Measurements from ENCODE around the gene PTGES3L. TPM values are rescaled to one million over a fixed set of nuclear protein-coding genes. Genes with fewer than 3 reads are reported as not detected.
"Not testable (repeated sequence)": the region's sequence is repeated elsewhere in the genome, so short reads cannot be mapped to it uniquely, and the experiment has no call there.

The PTGES3L gene
- polyA plus RNA-seq, 1 donor from 2014 or later = 7.8 TPM

- not testable (repeated sequence) for H3K9me2 ChIP-seq (ENCODE audit: insufficient read depth, low read length); H3K9me3 ChIP-seq (ENCODE audit: low read length); H3K4me2 ChIP-seq (ENCODE audit: low read length); H3K36me3 ChIP-seq (ENCODE audit: insufficient read depth, low read length); H2AFZ ChIP-seq (ENCODE audit: low read depth, low read length); H3K4me3 ChIP-seq (ENCODE audit: low read length); H3F3A ChIP-seq (ENCODE audit: insufficient read depth, low read length, poor library complexity, severe bottlenecking); H3K79me2 ChIP-seq (replicated peaks; ENCODE audit: insufficient read depth, low read length); H3K27ac ChIP-seq (ENCODE audit: low read length); H3K9ac ChIP-seq (ENCODE audit: low read length); H3K27me3 ChIP-seq (ENCODE audit: insufficient read depth, low read depth, low read length); H4K20me1 ChIP-seq (ENCODE audit: insufficient read depth)
Observed at GRCh38 chr17:42973323-42973722, 6.6 kb downstream of the PTGES3L start.

DNA sequence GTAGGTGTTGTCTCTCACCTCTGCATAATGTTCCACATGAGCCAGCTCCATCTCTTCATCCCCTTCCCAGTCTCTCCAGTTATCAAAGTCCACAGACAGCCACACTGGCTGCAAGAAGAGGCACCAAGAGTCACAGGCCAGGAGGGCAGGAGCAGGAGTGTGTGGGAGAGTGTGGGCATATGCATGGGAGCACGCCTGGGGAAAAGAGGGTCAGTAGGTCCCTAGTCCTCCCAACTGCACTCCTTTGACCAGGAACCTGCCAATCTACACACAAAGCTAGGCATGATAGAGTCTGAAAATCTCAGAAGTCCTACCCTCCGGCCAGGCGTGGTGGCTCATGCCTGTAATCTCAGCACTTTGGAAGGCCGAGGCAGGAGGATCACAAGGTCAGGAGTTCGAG, 8.3 kb downstream of the PTGES3L start:
- TF ChIP-seq RAD21 (conservative IDR thresholded peaks at IDR 0.05) = no peak
- no peak overlapping the region for H3K9ac ChIP-seq (ENCODE audit: low read length)

DNA sequence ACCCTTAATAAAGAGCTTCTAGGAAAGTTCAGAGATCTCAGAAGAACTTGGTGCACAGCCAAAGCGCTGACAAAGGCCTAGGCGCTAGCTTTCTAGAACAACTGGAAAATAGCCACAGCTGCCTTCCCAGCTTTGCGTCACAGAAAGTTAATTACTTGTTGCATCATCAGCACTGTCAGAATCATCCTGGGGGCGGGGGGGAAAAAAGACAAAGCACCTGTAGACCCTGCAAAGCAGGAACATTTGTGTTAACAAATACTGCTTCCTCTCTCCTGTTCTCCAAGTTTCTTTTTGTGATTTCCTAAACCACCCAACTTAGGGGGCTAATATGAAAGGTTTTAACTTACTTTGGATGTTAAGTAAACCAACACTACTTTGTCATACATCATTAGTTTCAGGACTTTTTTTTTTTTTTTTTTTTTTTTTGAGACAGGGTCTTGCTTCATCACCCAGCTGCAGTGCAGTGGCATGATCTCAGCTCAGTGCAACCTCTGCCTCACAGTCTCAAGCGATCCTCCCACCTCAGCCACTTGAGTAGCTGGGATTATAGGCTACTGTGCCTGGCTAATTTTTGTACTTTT, 10.8 kb downstream of the PTGES3L start:
- Histone ChIP-seq H3K27me3 (ENCODE audit: insufficient read depth, low read depth, low read length) (no peaks in the 10 kb centered on the region), H3K27ac (ENCODE audit: low read length) (no peak overlapping the region), H3K4me2 (ENCODE audit: low read length) (no peak overlapping the region), H3K36me3 (ENCODE audit: insufficient read depth, low read length) (no peaks in the 10 kb centered on the region), H4K20me1 (ENCODE audit: insufficient read depth) (no peaks in the 10 kb centered on the region), H3K79me2 (replicated peaks; ENCODE audit: insufficient read depth, low read length) (no peaks in the 10 kb centered on the region), H3K9ac (ENCODE audit: low read length) (no peak overlapping the region), H3K9me2 (ENCODE audit: insufficient read depth, low read length) (no peaks in the 10 kb centered on the region), H3K4me3 (ENCODE audit: low read length) (no peak overlapping the region), H3F3A (ENCODE audit: insufficient read depth, low read length, poor library complexity, severe bottlenecking) (no peaks in the 10 kb centered on the region), H2AFZ (ENCODE audit: low read depth, low read length) (no peak overlapping the region), H3K9me3 (ENCODE audit: low read length) (no peaks in the 10 kb centered on the region)
- no peak for TF ChIP-seq TAF1 (IDR thresholded peaks at IDR 0.05; ENCODE audit: low read depth)
- TF ChIP-seq CTCF (IDR thresholded peaks at IDR 0.05; ENCODE audit: poor library complexity, severe bottlenecking) = no peak

More for the DNA sequence above, 8.3 kb downstream of the PTGES3L start:
- Histone ChIP-seq H3K9me2 (ENCODE audit: insufficient read depth, low read length) (no peaks in the 10 kb centered on the region), H3K27ac (ENCODE audit: low read length) (no peak overlapping the region), H3K79me2 (replicated peaks; ENCODE audit: insufficient read depth, low read length) (no peaks in the 10 kb centered on the region), H3K9me3 (ENCODE audit: low read length) (no peaks in the 10 kb centered on the region), H2AFZ (ENCODE audit: low read depth, low read length) (no peak overlapping the region), H3K36me3 (ENCODE audit: insufficient read depth, low read length) (no peaks in the 10 kb centered on the region), H3K4me2 (ENCODE audit: low read length) (no peak overlapping the region), H3F3A (ENCODE audit: insufficient read depth, low read length, poor library complexity, severe bottlenecking) (no peaks in the 10 kb centered on the region), H3K27me3 (ENCODE audit: insufficient read depth, low read depth, low read length) (no peaks in the 10 kb centered on the region), H4K20me1 (ENCODE audit: insufficient read depth) (no peaks in the 10 kb centered on the region), H3K4me3 (ENCODE audit: low read length) (no peak overlapping the region)

DNA sequence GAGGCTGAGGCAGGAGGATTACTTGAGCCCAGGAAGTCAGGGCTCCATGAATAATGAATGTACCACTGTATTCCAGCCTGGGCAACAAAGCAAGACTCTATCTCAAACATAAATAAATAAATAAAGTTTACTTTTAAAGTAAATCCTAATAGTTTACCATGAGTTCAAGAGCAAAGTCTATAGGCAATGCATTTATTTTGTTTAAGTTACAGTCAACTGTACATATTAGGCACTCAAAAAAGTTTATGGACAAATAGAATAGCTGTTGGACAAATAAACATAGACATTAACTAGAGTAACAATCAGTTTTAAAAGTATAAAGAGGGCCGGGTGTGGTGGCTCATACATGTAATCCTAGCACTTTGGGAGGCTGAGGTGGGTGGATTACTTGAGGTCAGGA, 12.0 kb downstream of the PTGES3L start:
- H3K79me2 ChIP-seq (replicated peaks; ENCODE audit: insufficient read depth, low read length) = peaks cover 7% of the 10 kb centered on the region
- H3K27ac ChIP-seq (ENCODE audit: low read length) = no peak overlapping the region
- H3K4me3 ChIP-seq (ENCODE audit: low read length) = no peak overlapping the region
- no peak overlapping the region for H3K9ac ChIP-seq (ENCODE audit: low read length)
- H3F3A ChIP-seq (ENCODE audit: insufficient read depth, low read length, poor library complexity, severe bottlenecking) = no peaks in the 10 kb centered on the region
- no peaks in the 10 kb centered on the region for H4K20me1 ChIP-seq (ENCODE audit: insufficient read depth)
- no peak overlapping the region for H3K4me2 ChIP-seq (ENCODE audit: low read length)
- no peaks in the 10 kb centered on the region for H3K9me2 ChIP-seq (ENCODE audit: insufficient read depth, low read length)
- TF ChIP-seq RAD21 (conservative IDR thresholded peaks at IDR 0.05) (no peak), MXI1 (conservative IDR thresholded peaks at IDR 0.05; ENCODE audit: poor library complexity, severe bottlenecking) (no peak), CTCF (IDR thresholded peaks at IDR 0.05; ENCODE audit: poor library complexity, severe bottlenecking) (no peak), POLR2AphosphoS5 (IDR thresholded peaks at IDR 0.05) (no peak), REST (IDR thresholded peaks at IDR 0.05; ENCODE audit: borderline replicate concordance) (no peak), EP300 (conservative IDR thresholded peaks at IDR 0.05; ENCODE audit: poor library complexity, severe bottlenecking) (no peak)
- no peaks in the 10 kb centered on the region for H3K9me3 ChIP-seq (ENCODE audit: low read length)
- H3K36me3 ChIP-seq (ENCODE audit: insufficient read depth, low read length) = no peaks in the 10 kb centered on the region
- H2AFZ ChIP-seq (ENCODE audit: low read depth, low read length) = no peak overlapping the region
- no peaks in the 10 kb centered on the region for H3K27me3 ChIP-seq (ENCODE audit: insufficient read depth, low read depth, low read length)

All from neural cell (in vitro differentiated cells).